Neuron (in vitro differentiated cells): ENCODE measurements around the gene HHAT.

ENCODE experiments used
- H2AFZ ChIP-seq: one replicate; pipeline ENCODE4 v1.6.1; 2013; ENCODE audit warnings: low read depth, mild to moderate bottlenecking, inconsistent platforms, low read length, moderate library complexity
- H3K27me3 ChIP-seq: one replicate; pipeline ENCODE4 v1.6.1; 2013; ENCODE audit warnings: low read length; ENCODE audit not compliant: insufficient read depth
- H3K36me3 ChIP-seq: one replicate; pipeline ENCODE4 v1.6.1; 2013; ENCODE audit warnings: low read length; ENCODE audit not compliant: insufficient read depth
- H3K4me1 ChIP-seq: one replicate; pipeline ENCODE4 v1.6.1; 2013; ENCODE audit warnings: low read length; ENCODE audit not compliant: insufficient read depth
- H3K4me3 ChIP-seq: 2 replicates; pipeline ENCODE4 v1.5.1; 2013; ENCODE audit warnings: mild to moderate bottlenecking, low read length, moderate library complexity
- H3K9me3 ChIP-seq: one replicate; pipeline ENCODE4 v1.6.1; 2013; ENCODE audit warnings: low read length

Gene HHAT

DNA sequence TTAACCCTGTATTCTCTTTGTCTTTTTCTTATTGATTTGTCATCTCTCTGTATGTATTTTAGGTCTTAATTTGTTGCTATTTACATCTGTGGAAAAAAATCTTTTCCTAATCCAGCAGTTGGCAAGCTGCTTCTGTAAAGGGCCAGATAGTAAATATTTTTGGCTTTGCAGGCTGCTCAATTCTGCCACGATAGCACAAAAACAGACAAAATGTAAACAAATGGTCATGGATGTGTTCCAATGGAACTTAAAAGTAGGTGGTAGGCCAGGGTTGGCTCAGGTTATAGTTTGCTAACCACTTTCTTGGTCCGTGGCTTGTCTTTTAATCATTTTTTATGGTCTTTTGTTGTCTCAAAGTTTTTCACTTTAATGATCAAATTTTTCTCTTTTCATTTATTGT lies 371.8 kb downstream of the HHAT start:
- Histone ChIP-seq H3K27me3 (no peaks in the 10 kb centered on the region), H3K4me1 (peaks cover 13% of the 10 kb centered on the region), H3K36me3 (no peaks in the 10 kb centered on the region), H3K4me3 (no peak overlapping the region), H2AFZ (no peak overlapping the region), H3K9me3 (no peaks in the 10 kb centered on the region)

DNA sequence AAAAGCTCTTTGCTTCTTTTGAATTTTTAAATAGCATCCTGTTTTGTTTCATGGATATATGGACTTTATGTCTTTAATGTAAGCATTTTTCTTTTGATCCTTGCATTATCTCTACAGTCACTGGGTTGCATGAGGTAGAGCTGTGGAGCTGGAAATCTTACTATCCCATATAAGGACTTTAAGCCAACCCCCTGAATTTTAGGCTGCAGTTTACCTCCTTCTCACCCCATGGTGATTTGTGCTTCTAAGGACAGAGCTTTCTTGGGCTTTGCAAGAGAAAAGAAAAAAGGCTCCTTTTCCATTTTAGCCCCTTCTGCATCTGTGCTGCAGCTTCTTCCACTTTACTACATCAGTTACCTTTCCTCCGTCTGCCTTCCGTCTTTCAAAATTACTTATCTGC lies 373.8 kb downstream of the HHAT start:
- no peaks in the 10 kb centered on the region for H3K27me3 ChIP-seq
- no peaks in the 10 kb centered on the region for H3K9me3 ChIP-seq
- no peaks in the 10 kb centered on the region for H3K36me3 ChIP-seq
- no peak overlapping the region for H2AFZ ChIP-seq
- peaks cover 12% of the 10 kb centered on the region for H3K4me1 ChIP-seq
- no peak overlapping the region for H3K4me3 ChIP-seq

DNA sequence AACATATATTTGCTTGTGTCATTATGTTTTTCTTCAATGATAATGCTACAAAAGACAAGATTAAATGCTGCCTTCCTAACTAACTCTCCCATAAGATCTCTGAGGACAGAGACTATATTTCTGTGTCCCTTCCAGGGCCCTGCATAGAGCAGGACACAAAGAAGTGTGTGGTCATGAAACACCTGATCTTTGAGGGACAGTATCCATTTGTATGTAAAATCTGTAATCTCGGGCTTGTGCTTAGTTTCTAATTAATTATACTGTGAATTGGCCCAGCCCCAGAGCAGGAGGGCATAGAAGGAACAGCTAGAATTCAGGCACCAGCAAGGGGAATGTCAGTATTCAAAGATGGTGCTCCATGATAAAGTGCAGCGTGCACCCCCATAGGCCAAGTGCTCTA lies 374.9 kb downstream of the HHAT start:
- Histone ChIP-seq H3K9me3 (no peaks in the 10 kb centered on the region), H3K36me3 (no peaks in the 10 kb centered on the region), H3K27me3 (no peaks in the 10 kb centered on the region), H2AFZ (no peak overlapping the region), H3K4me1 (peaks cover 20% of the 10 kb centered on the region), H3K4me3 (no peak overlapping the region)

DNA sequence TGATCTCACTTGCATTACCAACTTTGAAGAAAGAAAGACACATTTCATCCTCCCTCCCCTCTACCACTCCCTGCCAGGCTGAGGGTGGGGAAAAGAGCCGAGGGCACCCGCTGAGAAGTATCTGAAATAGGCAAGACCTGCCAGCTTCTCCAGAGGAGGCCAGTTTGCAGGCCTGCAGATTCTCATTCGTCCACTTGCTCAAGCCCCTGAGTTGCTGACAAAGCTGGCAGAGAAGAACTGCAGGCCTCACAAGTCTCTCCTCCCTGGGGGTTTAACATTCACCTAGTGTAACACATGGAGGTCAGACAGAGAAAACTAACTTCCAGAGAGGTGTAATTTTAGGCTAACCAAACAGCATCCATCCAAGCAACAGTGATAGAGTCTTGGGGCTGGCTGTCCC lies 376.4 kb downstream of the HHAT start:
- H3K36me3 ChIP-seq, result no peaks in the 10 kb centered on the region

DNA sequence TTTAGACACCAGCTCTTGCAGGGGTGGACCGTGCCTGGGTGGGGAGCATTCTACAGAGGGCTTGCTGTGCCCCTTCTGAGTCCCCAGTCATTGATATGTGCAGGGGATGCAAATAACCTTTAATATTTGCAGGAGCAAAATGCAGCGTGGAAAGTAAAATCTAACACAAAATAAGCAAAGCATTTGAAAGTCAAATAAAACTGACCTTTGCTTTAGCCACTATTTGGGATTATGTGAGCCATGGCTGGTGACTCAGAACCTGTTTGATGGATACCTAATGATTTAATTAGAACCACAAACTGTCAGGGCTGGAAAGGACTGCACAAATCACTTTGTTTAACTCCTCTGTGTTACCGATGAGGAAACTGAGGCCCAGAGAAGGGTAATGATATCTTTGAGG lies 377.5 kb downstream of the HHAT start:
- no peak overlapping the region for H2AFZ ChIP-seq
- H3K27me3 ChIP-seq, result no peaks in the 10 kb centered on the region
- H3K36me3 ChIP-seq, result no peaks in the 10 kb centered on the region
- no peak overlapping the region for H3K4me3 ChIP-seq
- H3K9me3 ChIP-seq, result no peaks in the 10 kb centered on the region
- H3K4me1 ChIP-seq, result peaks cover 20% of the 10 kb centered on the region

More for the DNA sequence above, 376.4 kb downstream of the HHAT start:
- Histone ChIP-seq H3K4me3 (no peak overlapping the region), H3K27me3 (no peaks in the 10 kb centered on the region), H2AFZ (no peak overlapping the region), H3K9me3 (no peaks in the 10 kb centered on the region), H3K4me1 (peaks cover 20% of the 10 kb centered on the region)

DNA sequence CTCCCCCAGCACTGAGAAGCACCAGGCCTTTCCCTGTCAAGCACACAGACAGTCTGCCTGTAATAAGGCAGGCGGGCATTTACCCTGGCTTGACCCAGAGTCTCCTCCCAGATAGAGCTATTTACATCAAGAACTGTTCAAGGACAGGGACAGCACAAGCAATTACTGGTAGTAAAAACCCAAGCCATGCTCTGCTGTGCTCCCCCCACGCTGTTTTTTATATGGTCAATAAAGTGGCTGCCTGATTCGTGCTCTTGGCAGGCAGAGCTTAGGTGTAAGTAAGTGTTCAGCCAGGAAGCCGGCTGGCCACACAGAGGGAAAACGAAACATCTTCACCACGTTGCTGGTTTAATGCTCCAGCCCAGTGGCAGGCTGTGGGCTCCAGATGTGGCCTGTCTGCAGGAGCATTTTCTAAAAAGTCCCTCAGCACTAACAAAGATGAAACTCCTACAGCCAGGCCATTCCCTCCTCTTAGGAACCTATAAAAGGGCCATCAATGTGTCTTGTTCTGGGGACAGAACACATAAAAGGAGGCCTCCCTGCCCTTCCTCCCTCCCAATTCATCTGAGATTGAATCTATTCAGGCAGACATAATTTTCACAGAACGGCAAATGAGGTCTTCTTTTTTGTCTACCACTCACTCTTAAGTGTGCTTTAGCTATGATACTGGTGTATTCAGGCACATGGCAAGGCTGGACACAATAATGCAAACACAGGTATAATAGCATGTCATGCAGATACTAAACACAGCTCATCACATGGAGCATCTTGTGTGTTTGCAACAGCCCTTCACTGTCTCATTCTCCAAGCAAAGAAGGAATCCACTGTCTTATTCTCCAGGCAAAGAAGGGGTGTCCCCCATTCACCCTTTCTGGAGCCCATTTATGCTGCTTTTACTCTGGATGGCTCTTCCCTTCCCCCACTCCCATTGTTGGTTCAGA lies 378.9 kb downstream of the HHAT start:
- Histone ChIP-seq H3K9me3 (no peaks in the 10 kb centered on the region), H3K4me3 (no peak overlapping the region), H2AFZ (no peak overlapping the region), H3K27me3 (no peaks in the 10 kb centered on the region), H3K36me3 (no peaks in the 10 kb centered on the region), H3K4me1 (peaks cover 20% of the 10 kb centered on the region)

DNA sequence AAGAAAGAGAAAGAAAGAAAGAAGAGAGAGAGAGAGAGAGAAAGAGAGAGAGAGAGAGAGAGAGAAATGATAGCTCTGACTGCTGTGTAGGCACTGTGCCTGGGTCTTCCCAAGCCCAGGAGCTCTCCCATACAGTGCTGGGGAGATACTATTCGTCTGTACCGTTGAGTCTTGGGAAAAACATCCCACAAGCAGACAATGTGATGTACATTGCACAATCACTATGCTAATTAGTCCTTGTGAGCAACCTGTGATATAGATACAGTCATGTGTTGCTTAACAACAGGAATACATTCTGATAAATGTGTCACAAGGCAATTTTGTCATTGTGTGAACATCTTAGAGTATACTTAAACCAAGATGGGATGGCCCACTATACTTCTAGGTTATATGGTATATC lies 381.0 kb downstream of the HHAT start:
- no peak overlapping the region for H2AFZ ChIP-seq
- H3K27me3 ChIP-seq, result no peaks in the 10 kb centered on the region
- H3K36me3 ChIP-seq, result no peaks in the 10 kb centered on the region
- H3K4me3 ChIP-seq, result no peak overlapping the region
- H3K9me3 ChIP-seq, result no peaks in the 10 kb centered on the region
- peaks cover 20% of the 10 kb centered on the region for H3K4me1 ChIP-seq

DNA sequence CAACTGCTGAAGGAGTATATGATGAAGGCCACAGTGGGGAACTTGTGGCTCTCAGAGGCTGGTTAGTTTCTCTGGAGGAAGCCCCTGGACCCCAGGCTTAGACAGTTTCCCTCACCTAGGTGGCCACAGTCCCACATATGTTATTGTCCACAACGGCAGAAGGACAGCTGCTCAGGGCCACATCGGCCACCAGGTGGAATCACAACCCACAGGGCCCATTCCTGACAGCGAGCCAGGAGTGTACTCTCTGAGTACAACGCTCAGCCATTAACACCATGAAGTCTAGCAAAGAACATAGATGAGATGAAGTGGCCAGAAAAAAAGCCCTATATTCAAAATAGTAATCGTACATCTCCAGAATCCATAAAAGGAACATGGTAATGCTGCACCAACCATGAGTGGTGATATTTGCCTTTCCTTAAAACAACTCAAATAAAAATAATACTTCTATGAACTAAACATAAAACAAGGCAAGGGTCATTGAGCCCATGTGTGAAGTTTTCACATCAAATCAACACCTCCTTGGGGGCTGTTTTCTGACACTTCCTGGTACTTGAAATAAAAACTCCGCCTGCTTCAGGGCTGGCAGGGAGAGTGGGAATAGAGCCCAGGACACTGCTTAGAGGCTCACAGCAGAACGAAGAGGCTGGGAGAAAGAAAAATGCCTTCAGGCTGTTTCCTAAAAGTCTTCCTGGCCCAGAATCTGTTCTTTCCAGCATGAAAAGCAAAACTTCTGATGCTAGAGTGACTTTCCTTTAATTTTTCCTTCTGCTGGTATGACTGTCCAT lies 383.3 kb downstream of the HHAT start:
- no peaks in the 10 kb centered on the region for H3K36me3 ChIP-seq
- no peaks in the 10 kb centered on the region for H3K27me3 ChIP-seq
- H2AFZ ChIP-seq, result no peak overlapping the region
- no peaks in the 10 kb centered on the region for H3K9me3 ChIP-seq
- H3K4me1 ChIP-seq, result peaks cover 12% of the 10 kb centered on the region
- no peak overlapping the region for H3K4me3 ChIP-seq

DNA sequence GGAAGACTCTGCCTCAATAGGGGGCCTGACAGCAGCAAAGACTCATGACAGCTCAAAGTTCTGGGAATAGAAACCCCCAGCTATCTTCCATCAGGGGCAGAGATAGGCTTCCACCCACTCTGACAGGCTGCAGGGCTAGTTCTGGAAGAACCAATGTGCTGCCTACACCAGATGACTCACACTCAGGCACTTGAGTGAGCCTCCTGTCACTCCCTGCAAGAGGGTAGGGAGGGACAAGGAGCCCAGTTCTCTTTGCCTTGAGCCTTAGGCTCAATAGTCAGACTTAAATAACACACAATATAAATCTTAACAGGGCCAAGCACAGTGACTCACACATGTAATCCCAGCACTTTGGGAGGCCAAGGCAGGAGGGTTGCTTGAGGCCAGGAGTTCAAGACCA lies 386.4 kb downstream of the HHAT start:
- Histone ChIP-seq H3K27me3 (no peaks in the 10 kb centered on the region), H3K4me1 (no peaks in the 10 kb centered on the region), H2AFZ (no peak overlapping the region), H3K36me3 (no peaks in the 10 kb centered on the region), H3K9me3 (no peaks in the 10 kb centered on the region), H3K4me3 (no peak overlapping the region)

DNA sequence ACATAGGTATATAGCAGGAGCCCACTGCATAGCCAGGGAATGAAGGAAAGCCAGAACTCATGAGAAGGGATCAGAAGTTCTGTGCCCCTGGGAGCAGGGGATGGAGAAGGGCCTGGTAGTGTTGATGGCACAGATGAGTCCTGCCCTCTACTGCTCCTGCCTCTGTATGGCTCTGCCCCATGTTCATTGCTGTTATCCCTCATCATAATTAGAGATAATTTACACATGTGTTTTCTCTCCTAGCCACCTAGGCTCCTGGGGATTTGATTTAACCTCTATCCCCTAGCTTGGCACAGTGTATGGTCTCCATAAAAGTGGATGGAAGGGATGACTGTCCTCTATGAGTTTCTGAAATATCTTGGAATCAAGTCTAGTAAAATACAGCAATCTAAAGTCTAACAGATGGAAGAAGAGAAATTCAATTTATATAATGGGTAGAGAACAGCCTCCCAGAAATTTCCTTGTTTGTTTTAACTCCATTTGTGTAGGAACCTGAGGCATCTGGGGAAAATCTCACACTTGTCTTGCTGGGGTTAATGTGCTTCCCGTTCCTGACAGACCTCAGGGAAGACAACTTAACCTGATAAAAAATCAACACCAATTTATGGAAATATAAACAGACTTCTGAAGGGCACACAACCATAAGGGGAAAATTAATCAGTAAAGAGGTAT lies 393.8 kb downstream of the HHAT start:
- no peak overlapping the region for H2AFZ ChIP-seq
- H3K4me3 ChIP-seq, result no peak overlapping the region
- no peaks in the 10 kb centered on the region for H3K36me3 ChIP-seq
- no peaks in the 10 kb centered on the region for H3K27me3 ChIP-seq
- H3K4me1 ChIP-seq, result peaks cover 10% of the 10 kb centered on the region
- no peaks in the 10 kb centered on the region for H3K9me3 ChIP-seq

DNA sequence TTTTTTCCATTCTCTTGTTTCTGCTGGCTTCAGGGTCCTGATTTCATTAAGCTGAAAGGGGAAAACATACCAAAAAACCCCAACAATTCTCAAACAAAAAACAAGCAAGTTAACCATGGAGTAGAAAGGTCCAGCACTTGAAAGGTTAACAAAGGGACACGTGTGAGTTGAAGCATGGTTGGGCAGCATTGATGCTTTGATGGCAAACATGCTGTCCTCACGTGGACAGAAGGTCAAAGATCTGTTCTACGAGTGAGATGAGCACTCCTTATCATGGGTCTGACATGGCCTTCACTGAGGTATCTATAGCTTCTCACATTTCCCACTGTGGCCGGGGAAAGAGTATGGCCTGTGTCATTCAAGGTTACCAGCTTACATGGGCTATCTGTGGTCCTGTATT lies 394.9 kb downstream of the HHAT start:
- H3K4me1 ChIP-seq, result peaks cover 16% of the 10 kb centered on the region
- no peaks in the 10 kb centered on the region for H3K27me3 ChIP-seq
- H3K9me3 ChIP-seq, result no peaks in the 10 kb centered on the region
- H2AFZ ChIP-seq, result no peak overlapping the region
- no peak overlapping the region for H3K4me3 ChIP-seq
- no peaks in the 10 kb centered on the region for H3K36me3 ChIP-seq

DNA sequence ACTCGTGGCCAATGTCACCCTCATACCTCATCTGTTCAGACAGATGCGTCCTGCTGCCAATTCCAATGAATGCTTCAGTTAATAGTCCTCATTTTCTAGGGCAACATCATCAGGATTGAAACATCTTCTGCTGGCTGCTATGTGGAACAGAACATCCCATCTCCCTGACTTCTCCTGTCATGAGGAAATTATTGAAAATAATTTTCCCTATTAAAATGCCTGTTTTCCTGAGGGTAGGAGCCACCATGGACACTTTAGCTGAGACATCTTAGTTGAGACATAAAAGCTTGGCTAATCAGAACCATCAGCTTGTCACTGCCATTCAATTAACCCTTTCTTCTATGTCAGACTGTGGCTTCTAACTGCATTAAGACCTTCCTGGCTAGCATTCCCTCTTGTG lies 396.1 kb downstream of the HHAT start:
- Histone ChIP-seq H3K4me3 (no peak overlapping the region), H3K4me1 (peaks cover 16% of the 10 kb centered on the region), H3K27me3 (no peaks in the 10 kb centered on the region), H3K9me3 (no peaks in the 10 kb centered on the region), H2AFZ (no peak overlapping the region), H3K36me3 (no peaks in the 10 kb centered on the region)
